ENCODE data around the gene CDKAL1.

Gene CDKAL1

DNA sequence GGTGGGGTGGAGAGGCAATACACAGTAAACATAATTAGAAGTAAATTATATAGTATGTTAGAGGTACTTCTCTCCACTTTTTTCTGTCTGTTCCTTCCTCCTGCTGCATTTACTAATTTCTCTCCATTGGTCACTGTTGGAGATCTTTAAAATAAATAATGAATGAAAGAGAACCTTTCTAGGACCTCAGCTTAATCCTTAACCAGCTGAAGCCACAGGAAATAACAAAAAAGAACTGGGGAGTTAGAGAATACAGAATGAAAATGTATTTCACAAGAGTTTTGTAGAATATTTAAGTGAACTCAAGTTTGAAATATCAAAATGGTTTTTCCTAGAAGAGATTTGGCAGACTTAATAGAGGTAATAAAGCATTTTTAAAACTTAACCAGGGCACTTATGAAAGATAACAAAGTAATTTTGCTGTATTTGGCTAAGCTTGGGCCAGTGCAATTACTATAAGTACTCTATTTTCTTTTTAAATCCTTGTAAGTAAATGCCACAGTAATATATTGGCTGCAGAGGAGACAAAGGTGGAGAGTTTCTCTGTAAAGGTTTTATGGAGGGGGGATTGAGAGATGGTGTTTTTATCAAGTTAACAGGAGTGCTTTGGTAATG, 405.0 kb downstream of the CDKAL1 start:
- H3K4me1 ChIP-seq (ENCODE audit: control insufficient read depth, insufficient read depth, low read length): peaks cover 9% of the 10 kb centered on the region
- H3K36me3 ChIP-seq (ENCODE audit: control insufficient read depth, insufficient read depth, low read length): no peaks in the 10 kb centered on the region
- H3K9ac ChIP-seq (ENCODE audit: low read depth, low read length): no peak overlapping the region
- H3K27me3 ChIP-seq (ENCODE audit: control insufficient read depth, insufficient read depth, low read length): no peaks in the 10 kb centered on the region
- H3K27ac ChIP-seq (ENCODE audit: low read depth, low read length): no peak overlapping the region
- no peak overlapping the region; the same call in 1 of the 2 replicates for H3K4me3 ChIP-seq (ENCODE audit: low read depth, low read length)
- no peaks in the 10 kb centered on the region; the same call in 1 of the 2 replicates for H3K9me3 ChIP-seq (ENCODE audit: control insufficient read depth, insufficient read depth, low read length)

DNA sequence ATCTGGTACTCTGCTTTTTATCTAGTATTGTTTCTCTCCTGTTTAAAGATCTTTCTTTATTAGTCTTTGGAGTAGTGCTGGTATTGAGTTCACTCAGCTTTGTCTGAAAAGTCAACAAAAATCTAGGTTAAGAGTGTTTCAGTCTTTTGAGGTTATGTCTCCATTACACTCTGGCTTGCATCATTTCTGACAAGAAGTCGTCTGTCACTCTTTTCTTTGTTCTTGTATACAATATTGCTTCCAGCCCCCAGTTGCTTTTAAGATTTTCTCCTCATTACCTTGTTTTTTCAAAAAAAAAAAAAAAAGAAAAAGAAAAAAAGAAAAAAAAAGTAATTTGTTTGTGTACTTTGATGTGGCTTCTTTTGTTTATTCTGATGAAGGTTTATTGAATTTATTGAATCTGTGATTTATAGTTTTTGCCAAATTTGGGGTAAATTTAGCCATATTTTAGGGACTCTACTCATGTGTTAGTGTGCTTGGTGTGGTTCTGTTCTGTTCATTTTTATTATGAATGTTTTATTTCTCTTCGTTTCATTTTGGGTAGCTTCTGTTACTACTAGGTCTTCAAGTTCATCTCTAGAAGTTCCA, 408.9 kb downstream of the CDKAL1 start:
- no peaks in the 10 kb centered on the region for H3K36me3 ChIP-seq (ENCODE audit: control insufficient read depth, insufficient read depth, low read length)
- no peaks in the 10 kb centered on the region for H3K27me3 ChIP-seq (ENCODE audit: control insufficient read depth, insufficient read depth, low read length)
- peaks cover 9% of the 10 kb centered on the region for H3K4me1 ChIP-seq (ENCODE audit: control insufficient read depth, insufficient read depth, low read length)
- no peak overlapping the region for H3K4me3 ChIP-seq (ENCODE audit: low read depth, low read length)
- no peaks in the 10 kb centered on the region; the same call in 1 of the 2 replicates for H3K9me3 ChIP-seq (ENCODE audit: control insufficient read depth, insufficient read depth, low read length)
- no peak overlapping the region for H3K27ac ChIP-seq (ENCODE audit: low read depth, low read length)
- H3K9ac ChIP-seq (ENCODE audit: low read depth, low read length): no peak overlapping the region

DNA sequence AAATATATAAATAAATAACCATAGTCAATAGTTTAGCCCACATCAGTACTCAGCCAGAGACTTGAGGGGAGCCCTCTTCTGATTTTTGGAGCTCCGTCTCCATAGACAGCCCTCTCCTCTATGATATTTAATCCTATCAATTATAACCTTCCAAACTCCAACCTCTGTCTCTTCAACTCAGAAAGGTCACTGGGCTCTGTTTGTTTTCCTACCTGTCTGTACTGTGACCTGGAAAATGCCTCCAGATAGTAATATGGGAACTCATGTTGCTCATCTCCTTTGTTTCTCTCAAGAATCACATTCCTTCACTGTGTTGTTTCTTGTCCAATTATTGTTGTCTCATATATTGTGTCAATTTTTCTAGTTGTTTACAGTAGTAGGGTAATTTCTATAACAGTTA, 409.7 kb downstream of the CDKAL1 start:
- no peak overlapping the region for H3K27ac ChIP-seq (ENCODE audit: low read depth, low read length)
- no peak overlapping the region for H3K9ac ChIP-seq (ENCODE audit: low read depth, low read length)
- H3K4me1 ChIP-seq (ENCODE audit: control insufficient read depth, insufficient read depth, low read length): peaks cover 6% of the 10 kb centered on the region
- no peak overlapping the region for H3K4me3 ChIP-seq (ENCODE audit: low read depth, low read length)
- H3K9me3 ChIP-seq (ENCODE audit: control insufficient read depth, insufficient read depth, low read length): no peaks in the 10 kb centered on the region; the same call in 1 of the 2 replicates
- H3K36me3 ChIP-seq (ENCODE audit: control insufficient read depth, insufficient read depth, low read length): no peaks in the 10 kb centered on the region
- no peaks in the 10 kb centered on the region for H3K27me3 ChIP-seq (ENCODE audit: control insufficient read depth, insufficient read depth, low read length)

DNA sequence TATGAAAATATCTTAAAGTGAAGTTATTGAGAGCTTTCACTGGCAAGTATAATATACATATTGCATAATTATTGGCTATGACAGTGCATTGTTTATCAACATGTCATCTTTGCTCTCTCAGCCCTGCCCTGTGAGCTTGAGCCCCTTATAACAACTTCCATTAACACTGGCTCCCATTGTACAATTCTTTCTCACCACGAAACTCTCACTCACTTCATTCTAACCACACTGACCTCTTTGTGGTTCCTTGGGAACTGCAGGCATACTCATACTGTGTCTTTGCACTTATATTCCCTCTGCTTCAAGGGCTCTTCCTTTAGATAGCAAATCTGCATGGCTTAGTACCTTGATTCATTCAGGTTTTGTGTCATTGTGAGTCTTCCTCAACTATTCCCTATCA, 411.8 kb downstream of the CDKAL1 start:
- no peaks in the 10 kb centered on the region for H3K36me3 ChIP-seq (ENCODE audit: control insufficient read depth, insufficient read depth, low read length)
- H3K27ac ChIP-seq (ENCODE audit: low read depth, low read length): no peak overlapping the region
- H3K9me3 ChIP-seq (ENCODE audit: control insufficient read depth, insufficient read depth, low read length): no peaks in the 10 kb centered on the region; the same call in 1 of the 2 replicates

DNA sequence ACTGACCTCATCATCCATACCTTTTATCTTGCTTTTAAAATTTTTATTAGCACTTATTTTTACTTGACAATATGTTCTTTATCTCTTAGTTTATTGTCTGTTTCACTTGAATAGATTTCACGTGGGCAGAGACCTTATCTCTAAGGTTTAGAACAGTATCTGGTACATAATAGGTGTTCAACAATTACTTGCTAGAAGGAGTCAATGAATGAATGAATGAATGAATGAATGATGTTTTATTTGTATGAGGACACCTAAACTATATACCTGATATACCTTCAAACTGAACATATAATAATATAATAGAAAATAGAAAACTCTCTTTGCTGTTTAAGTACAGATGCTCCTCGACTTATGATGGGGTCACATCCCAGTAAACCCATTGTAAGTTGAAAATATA, 412.6 kb downstream of the CDKAL1 start:
- Histone ChIP-seq H3K9me3 (ENCODE audit: control insufficient read depth, insufficient read depth, low read length) (no peaks in the 10 kb centered on the region; the same call in 1 of the 2 replicates), H3K27ac (ENCODE audit: low read depth, low read length) (no peak overlapping the region), H3K9ac (ENCODE audit: low read depth, low read length) (no peak overlapping the region), H3K36me3 (ENCODE audit: control insufficient read depth, insufficient read depth, low read length) (no peaks in the 10 kb centered on the region), H3K4me1 (ENCODE audit: control insufficient read depth, insufficient read depth, low read length) (no peaks in the 10 kb centered on the region), H3K4me3 (ENCODE audit: low read depth, low read length) (no peak overlapping the region), H3K27me3 (ENCODE audit: control insufficient read depth, insufficient read depth, low read length) (no peaks in the 10 kb centered on the region)

More for the DNA sequence above, 411.8 kb downstream of the CDKAL1 start:
- H3K9ac ChIP-seq (ENCODE audit: low read depth, low read length): no peak overlapping the region
- H3K4me1 ChIP-seq (ENCODE audit: control insufficient read depth, insufficient read depth, low read length): no peaks in the 10 kb centered on the region
- no peaks in the 10 kb centered on the region for H3K27me3 ChIP-seq (ENCODE audit: control insufficient read depth, insufficient read depth, low read length)
- no peak overlapping the region for H3K4me3 ChIP-seq (ENCODE audit: low read depth, low read length)

DNA sequence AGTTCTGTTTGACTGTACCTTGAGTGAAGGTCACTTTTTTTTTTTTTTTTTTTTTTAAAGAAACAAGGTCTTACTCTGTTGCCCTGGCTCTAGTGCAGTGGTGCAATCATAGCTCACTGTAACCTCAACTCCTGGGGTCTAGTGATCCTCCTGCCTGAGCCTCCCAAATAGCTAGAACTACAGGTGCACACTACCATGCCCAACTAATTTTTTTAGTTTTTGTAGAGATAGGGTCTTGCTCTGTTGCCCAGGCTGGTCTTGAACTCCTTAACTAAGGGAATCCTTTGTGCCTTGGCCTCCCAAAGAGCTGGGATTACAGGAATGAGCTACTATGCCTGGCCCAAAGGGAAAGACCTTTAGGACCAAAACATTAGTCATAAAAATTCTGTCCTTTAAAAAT, 413.7 kb downstream of the CDKAL1 start:
- Histone ChIP-seq H3K4me1 (ENCODE audit: control insufficient read depth, insufficient read depth, low read length) (peaks cover 8% of the 10 kb centered on the region), H3K36me3 (ENCODE audit: control insufficient read depth, insufficient read depth, low read length) (no peaks in the 10 kb centered on the region), H3K9me3 (ENCODE audit: control insufficient read depth, insufficient read depth, low read length) (no peaks in the 10 kb centered on the region; the same call in 1 of the 2 replicates), H3K4me3 (ENCODE audit: low read depth, low read length) (no peak overlapping the region), H3K27ac (ENCODE audit: low read depth, low read length) (no peak overlapping the region), H3K27me3 (ENCODE audit: control insufficient read depth, insufficient read depth, low read length) (no peaks in the 10 kb centered on the region), H3K9ac (ENCODE audit: low read depth, low read length) (no peak overlapping the region)

DNA sequence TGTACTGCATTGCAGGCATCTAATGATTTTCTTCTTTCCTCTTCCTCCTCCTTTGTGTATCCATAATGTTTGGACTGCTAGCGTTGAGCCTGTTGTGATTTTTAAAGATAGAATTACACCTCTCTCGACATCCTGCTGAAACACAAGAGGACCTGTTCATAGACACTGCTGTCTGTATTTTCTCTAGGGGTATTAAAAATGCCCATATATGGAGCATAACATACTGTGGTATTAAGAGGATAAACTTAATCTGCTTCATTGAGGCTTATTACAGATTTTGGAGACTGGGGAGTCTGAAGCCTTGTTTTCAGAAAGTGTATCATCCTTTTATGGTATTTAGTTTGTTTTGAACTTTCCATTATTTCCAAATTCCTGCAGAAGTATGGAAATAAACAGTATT, 414.3 kb downstream of the CDKAL1 start:
- H3K9me3 ChIP-seq (ENCODE audit: control insufficient read depth, insufficient read depth, low read length): no peaks in the 10 kb centered on the region
- no peaks in the 10 kb centered on the region for H3K36me3 ChIP-seq (ENCODE audit: control insufficient read depth, insufficient read depth, low read length)
- H3K27ac ChIP-seq (ENCODE audit: low read depth, low read length): no peak overlapping the region
- H3K27me3 ChIP-seq (ENCODE audit: control insufficient read depth, insufficient read depth, low read length): no peaks in the 10 kb centered on the region
- no peak overlapping the region for H3K4me3 ChIP-seq (ENCODE audit: low read depth, low read length)
- peaks cover 14% of the 10 kb centered on the region for H3K4me1 ChIP-seq (ENCODE audit: control insufficient read depth, insufficient read depth, low read length)
- no peak overlapping the region for H3K9ac ChIP-seq (ENCODE audit: low read depth, low read length)

DNA sequence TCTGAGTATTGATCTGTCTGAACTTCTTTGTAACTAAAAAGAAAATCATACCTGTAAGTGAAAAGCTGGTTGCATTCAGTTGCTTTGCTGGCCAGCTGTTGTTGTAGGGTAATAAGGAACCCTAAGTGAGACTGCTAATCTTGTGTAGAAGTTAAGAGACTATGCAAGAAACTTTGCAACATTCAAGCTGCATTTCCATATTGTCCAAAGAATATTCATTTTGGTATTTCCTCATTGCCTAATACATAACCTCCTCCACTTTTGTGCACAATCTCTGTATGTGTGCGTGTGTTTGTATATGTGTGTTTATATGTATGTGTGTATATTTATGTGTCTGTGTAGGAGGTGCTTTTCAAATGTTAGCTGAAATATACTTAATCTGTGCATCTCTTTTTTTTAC, 414.9 kb downstream of the CDKAL1 start:
- no peaks in the 10 kb centered on the region for H3K36me3 ChIP-seq (ENCODE audit: control insufficient read depth, insufficient read depth, low read length)
- H3K4me1 ChIP-seq (ENCODE audit: control insufficient read depth, insufficient read depth, low read length): peaks cover 19% of the 10 kb centered on the region
- H3K9me3 ChIP-seq (ENCODE audit: control insufficient read depth, insufficient read depth, low read length): no peaks in the 10 kb centered on the region

DNA sequence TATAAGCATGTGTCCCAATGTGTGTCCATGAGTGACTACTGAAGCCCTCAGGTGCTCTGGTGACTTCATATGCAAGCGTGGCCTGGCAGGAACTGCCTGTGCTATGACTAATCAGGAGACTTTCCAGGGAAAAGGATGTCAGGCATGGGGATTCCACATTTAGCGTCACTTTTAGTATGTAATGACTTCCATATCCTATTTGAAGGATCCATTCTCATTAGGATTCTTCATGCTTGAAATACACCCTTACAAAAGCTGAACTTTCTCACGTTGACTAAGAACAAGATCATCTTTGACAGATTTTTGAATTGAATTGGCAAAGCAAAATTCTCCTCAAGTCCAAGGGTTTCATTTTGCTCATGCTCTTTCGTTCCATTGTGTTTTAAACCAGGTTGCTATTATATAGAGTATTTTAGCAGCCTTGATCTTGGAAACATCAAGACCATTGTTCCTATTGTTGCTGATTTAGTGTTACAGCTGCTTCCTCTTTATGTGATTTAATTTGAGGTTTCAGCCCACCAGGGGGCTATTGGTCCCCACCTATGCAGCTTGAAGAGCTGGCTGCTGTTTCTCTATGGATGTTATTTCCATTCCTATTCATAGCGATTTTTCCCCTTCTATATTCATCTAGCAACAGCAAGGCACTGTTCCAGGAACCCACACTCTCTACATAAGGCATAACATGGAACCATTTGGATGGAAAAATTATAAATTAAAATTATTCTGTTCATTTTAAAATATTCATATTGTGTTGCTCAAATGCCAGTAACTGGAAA, 418.6 kb downstream of the CDKAL1 start:
- H3K9ac ChIP-seq (ENCODE audit: low read depth, low read length): no peak overlapping the region
- no peaks in the 10 kb centered on the region for H3K27me3 ChIP-seq (ENCODE audit: control insufficient read depth, insufficient read depth, low read length)
- H3K27ac ChIP-seq (ENCODE audit: low read depth, low read length): peak overlapping the region; percentile 80
- H3K9me3 ChIP-seq (ENCODE audit: control insufficient read depth, insufficient read depth, low read length): no peaks in the 10 kb centered on the region
- peaks cover 44% of the 10 kb centered on the region for H3K4me1 ChIP-seq (ENCODE audit: control insufficient read depth, insufficient read depth, low read length)
- no peak overlapping the region for H3K4me3 ChIP-seq (ENCODE audit: low read depth, low read length)
- no peaks in the 10 kb centered on the region for H3K36me3 ChIP-seq (ENCODE audit: control insufficient read depth, insufficient read depth, low read length)

More for the DNA sequence above, 414.9 kb downstream of the CDKAL1 start:
- Histone ChIP-seq H3K27ac (ENCODE audit: low read depth, low read length) (no peak overlapping the region), H3K27me3 (ENCODE audit: control insufficient read depth, insufficient read depth, low read length) (no peaks in the 10 kb centered on the region), H3K4me3 (ENCODE audit: low read depth, low read length) (no peak overlapping the region), H3K9ac (ENCODE audit: low read depth, low read length) (no peak overlapping the region)

DNA sequence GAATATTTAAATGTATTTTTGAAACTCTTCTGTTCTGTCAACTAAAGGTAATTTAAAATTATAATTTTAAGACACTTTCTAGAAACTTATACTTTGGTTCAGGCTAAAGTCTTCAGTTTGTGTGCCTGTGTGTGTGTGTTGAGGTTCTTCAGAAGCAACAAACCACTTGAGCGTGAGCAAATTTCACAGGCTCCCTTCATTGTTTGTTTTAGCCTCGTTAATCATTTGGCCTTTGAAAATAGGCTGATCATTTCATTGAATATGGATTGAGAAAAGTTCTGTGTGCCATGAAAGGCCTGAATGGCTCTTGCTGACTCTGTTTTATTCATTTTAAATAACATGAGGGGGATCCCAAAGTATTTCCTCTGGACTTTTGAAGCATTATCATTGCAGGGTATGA, 420.1 kb downstream of the CDKAL1 start:
- no peak overlapping the region for H3K27ac ChIP-seq (ENCODE audit: low read depth, low read length)
- no peaks in the 10 kb centered on the region for H3K27me3 ChIP-seq (ENCODE audit: control insufficient read depth, insufficient read depth, low read length)
- H3K4me3 ChIP-seq (ENCODE audit: low read depth, low read length): no peak overlapping the region
- no peaks in the 10 kb centered on the region for H3K9me3 ChIP-seq (ENCODE audit: control insufficient read depth, insufficient read depth, low read length)
- peaks cover 44% of the 10 kb centered on the region for H3K4me1 ChIP-seq (ENCODE audit: control insufficient read depth, insufficient read depth, low read length)
- no peak overlapping the region for H3K9ac ChIP-seq (ENCODE audit: low read depth, low read length)
- H3K36me3 ChIP-seq (ENCODE audit: control insufficient read depth, insufficient read depth, low read length): no peaks in the 10 kb centered on the region

DNA sequence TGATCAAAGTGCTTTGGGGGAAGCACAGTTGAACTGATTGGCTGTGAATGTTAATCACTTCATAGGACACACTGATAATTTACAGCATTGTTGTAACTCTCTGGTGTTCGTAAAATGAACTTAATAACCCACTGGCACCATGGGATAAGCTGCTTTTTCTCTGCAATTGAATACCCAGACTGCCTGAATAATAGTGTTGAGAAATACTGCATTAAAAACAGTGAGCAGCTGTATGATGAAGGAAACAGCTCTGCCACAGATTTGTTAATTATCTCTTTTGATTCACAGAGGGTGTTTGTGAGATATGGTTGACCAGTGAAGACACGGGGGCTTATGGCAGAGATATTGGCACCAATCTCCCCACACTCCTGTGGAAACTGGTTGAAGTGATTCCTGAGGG, 420.9 kb downstream of the CDKAL1 start:
- Histone ChIP-seq H3K4me1 (ENCODE audit: control insufficient read depth, insufficient read depth, low read length) (peaks cover 51% of the 10 kb centered on the region), H3K27me3 (ENCODE audit: control insufficient read depth, insufficient read depth, low read length) (no peaks in the 10 kb centered on the region), H3K4me3 (ENCODE audit: low read depth, low read length) (no peak overlapping the region), H3K9ac (ENCODE audit: low read depth, low read length) (no peak overlapping the region), H3K36me3 (ENCODE audit: control insufficient read depth, insufficient read depth, low read length) (no peaks in the 10 kb centered on the region), H3K27ac (ENCODE audit: low read depth, low read length) (peak overlapping the region; percentile 21), H3K9me3 (ENCODE audit: control insufficient read depth, insufficient read depth, low read length) (no peaks in the 10 kb centered on the region)

All from HUES48 (cell line).